ENCODE data around the gene METTL9.

DNA sequence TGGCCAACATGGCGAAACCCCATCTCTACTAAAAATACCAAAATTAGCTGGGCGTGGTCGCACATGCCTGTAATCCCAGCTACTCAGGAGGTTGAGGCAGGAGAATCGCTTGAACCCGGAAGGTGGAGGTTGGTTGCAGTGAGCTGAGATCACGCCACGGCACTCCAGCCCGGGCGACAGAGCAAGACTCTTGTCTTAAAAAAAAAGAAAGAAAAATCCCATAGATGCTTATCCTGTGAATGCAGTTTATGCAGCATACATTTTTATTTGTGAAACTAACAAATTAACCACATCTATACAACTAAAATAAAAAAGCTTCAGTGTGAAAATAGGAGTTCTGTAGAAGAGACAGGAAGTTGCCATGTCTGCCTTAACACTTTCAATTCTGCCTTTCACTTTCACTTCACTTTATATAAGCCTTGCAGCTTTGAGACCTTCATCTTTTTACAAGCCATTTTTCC, 45.9 kb downstream of the METTL9 start:
- TF ChIP-seq, protein P1, sequence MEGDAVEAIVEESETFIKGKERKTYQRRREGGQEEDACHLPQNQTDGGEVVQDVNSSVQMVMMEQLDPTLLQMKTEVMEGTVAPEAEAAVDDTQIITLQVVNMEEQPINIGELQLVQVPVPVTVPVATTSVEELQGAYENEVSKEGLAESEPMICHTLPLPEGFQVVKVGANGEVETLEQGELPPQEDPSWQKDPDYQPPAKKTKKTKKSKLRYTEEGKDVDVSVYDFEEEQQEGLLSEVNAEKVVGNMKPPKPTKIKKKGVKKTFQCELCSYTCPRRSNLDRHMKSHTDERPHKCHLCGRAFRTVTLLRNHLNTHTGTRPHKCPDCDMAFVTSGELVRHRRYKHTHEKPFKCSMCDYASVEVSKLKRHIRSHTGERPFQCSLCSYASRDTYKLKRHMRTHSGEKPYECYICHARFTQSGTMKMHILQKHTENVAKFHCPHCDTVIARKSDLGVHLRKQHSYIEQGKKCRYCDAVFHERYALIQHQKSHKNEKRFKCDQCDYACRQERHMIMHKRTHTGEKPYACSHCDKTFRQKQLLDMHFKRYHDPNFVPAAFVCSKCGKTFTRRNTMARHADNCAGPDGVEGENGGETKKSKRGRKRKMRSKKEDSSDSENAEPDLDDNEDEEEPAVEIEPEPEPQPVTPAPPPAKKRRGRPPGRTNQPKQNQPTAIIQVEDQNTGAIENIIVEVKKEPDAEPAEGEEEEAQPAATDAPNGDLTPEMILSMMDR (IDR thresholded peaks at IDR 0.05 in 2 of 3, conservative IDR thresholded peaks at IDR 0.05 in 1 of 3; ENCODE audit: borderline replicate concordance in 1 of 3, insufficient read depth in 1 of 3, low read depth in 2 of 3, low read length in 2 of 3) = no peak
- TF ChIP-seq POLR2A (IDR thresholded peaks at IDR 0.05; ENCODE audit: borderline replicate concordance, extremely low read depth, insufficient read depth, insufficient read length) = no peak
- TF ChIP-seq, protein P2, sequence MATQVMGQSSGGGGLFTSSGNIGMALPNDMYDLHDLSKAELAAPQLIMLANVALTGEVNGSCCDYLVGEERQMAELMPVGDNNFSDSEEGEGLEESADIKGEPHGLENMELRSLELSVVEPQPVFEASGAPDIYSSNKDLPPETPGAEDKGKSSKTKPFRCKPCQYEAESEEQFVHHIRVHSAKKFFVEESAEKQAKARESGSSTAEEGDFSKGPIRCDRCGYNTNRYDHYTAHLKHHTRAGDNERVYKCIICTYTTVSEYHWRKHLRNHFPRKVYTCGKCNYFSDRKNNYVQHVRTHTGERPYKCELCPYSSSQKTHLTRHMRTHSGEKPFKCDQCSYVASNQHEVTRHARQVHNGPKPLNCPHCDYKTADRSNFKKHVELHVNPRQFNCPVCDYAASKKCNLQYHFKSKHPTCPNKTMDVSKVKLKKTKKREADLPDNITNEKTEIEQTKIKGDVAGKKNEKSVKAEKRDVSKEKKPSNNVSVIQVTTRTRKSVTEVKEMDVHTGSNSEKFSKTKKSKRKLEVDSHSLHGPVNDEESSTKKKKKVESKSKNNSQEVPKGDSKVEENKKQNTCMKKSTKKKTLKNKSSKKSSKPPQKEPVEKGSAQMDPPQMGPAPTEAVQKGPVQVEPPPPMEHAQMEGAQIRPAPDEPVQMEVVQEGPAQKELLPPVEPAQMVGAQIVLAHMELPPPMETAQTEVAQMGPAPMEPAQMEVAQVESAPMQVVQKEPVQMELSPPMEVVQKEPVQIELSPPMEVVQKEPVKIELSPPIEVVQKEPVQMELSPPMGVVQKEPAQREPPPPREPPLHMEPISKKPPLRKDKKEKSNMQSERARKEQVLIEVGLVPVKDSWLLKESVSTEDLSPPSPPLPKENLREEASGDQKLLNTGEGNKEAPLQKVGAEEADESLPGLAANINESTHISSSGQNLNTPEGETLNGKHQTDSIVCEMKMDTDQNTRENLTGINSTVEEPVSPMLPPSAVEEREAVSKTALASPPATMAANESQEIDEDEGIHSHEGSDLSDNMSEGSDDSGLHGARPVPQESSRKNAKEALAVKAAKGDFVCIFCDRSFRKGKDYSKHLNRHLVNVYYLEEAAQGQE (IDR thresholded peaks at IDR 0.05; ENCODE audit: low read depth) = no peak
- TF ChIP-seq EZH2 (IDR thresholded peaks at IDR 0.05) = no peak
- TF ChIP-seq CEBPB (IDR thresholded peaks at IDR 0.05; ENCODE audit: low read depth) = no peak
- TF ChIP-seq POLR2AphosphoS5 (IDR thresholded peaks at IDR 0.05; ENCODE audit: low read depth, low read length) = no peak
- TF ChIP-seq RAD21 (IDR thresholded peaks at IDR 0.05; ENCODE audit: low read depth) = no peak
- no peak for TF ChIP-seq ZBTB33 (IDR thresholded peaks at IDR 0.05; ENCODE audit: extremely low read depth, insufficient replicate concordance, low read length)
- TF ChIP-seq ELF1 (IDR thresholded peaks at IDR 0.05; ENCODE audit: borderline replicate concordance, low read depth) = no peak
- TF ChIP-seq ATF3 (IDR thresholded peaks at IDR 0.05) = no peak
- TF ChIP-seq, protein P3, sequence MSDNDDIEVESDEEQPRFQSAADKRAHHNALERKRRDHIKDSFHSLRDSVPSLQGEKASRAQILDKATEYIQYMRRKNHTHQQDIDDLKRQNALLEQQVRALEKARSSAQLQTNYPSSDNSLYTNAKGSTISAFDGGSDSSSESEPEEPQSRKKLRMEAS (IDR thresholded peaks at IDR 0.05) = no peak
- TF ChIP-seq EZH2phosphoT487 (IDR thresholded peaks at IDR 0.05; ENCODE audit: borderline replicate concordance) = no peak
- no peak for TF ChIP-seq CBX3 (IDR thresholded peaks at IDR 0.05; ENCODE audit: low read depth)
- no peak for TF ChIP-seq EGR1 (IDR thresholded peaks at IDR 0.05; ENCODE audit: low read depth)
